Posterior cingulate gyrus (tissue), 11 donors: ENCODE data around the gene RBM20.
"Not testable (repeated sequence)": the region's sequence is repeated elsewhere in the genome, so short reads cannot be mapped to it uniquely, and the experiment has no call there.

Experiments
- DNase-seq, 10 donors: peaks; one replicate each; pipeline versions ENCODE4 v3.0.0 to v3.0.0-alpha.2; 2020 to 2021; ENCODE audit warnings: mixed read lengths in 3 of 10
- intact Hi-C: fragments of 100-400 bp; cut with DNase I; formaldehyde crosslinking; loops from one replicate; pipeline ENCODE4 v1.15.1; 2023

The RBM20 gene

GRCh38 chr10:110643653-110644597 lies at the start of gene RBM20:
Gene RBM20 (plus strand): TSS chr10:110644336. CDS start chr10:110644455, 119 bp downstream.
- intact Hi-C loops: no loop called here
- DNase-seq: peak in 3 of 10 donors; percentile 15 to 82 (median 76)

- intact Hi-C loops: no loop called here
- DNase-seq: no peak
These were observed 46.7 kb upstream of the RBM20 start for GRCh38 chr10:110597476-110597875.

GRCh38 chr10:110600487-110601101 lies 43.5 kb upstream of the RBM20 start:
- intact Hi-C loops: loop anchor here (5.0 kb wide), 1 partner anchor 288 kb away; no protein-coding TSS in a partner anchor
- peak in 1 of 10 donors; percentile 51 for DNase-seq

- intact Hi-C loops: loop anchor here (5.0 kb wide), 1 partner anchor 289 kb away; no protein-coding TSS in a partner anchor
- no peak for DNase-seq
These were observed 42.6 kb upstream of the RBM20 start for GRCh38 chr10:110601581-110601980.

GRCh38 chr10:110608087-110608486 lies 36.0 kb upstream of the RBM20 start:
- DNase-seq: no peak
- intact Hi-C loops: no loop called here

- intact Hi-C loops: loop anchor here (2.0 to 10.0 kb wide), 2 partner anchors 71 to 285 kb away; no protein-coding TSS in a partner anchor
- DNase-seq: no peak
These were observed 34.5 kb upstream of the RBM20 start for GRCh38 chr10:110609605-110610004.

- intact Hi-C loops: loop anchor here (2.0 to 10.0 kb wide), 2 partner anchors 70 to 284 kb away; no protein-coding TSS in a partner anchor
- peak in 5 of 10 donors; percentile 29 to 86 (median 39) for DNase-seq
These were observed 33.8 kb upstream of the RBM20 start for GRCh38 chr10:110610308-110610774.

- DNase-seq: not testable (repeated sequence)
- intact Hi-C loops: loop anchor here (2.0 to 10.0 kb wide), 2 partner anchors 70 to 284 kb away; no protein-coding TSS in a partner anchor
These were observed 33.4 kb upstream of the RBM20 start for GRCh38 chr10:110610781-110611180.

- intact Hi-C loops: loop anchor here (10.0 kb wide), 1 partner anchor 283 kb away; no protein-coding TSS in a partner anchor
- DNase-seq: no peak
These were observed 32.0 kb upstream of the RBM20 start for GRCh38 chr10:110612087-110612486.

GRCh38 chr10:110612629-110613028 lies 31.5 kb upstream of the RBM20 start:
- no peak for DNase-seq
- intact Hi-C loops: loop anchor here (10.0 kb wide), 1 partner anchor 282 kb away; no protein-coding TSS in a partner anchor

GRCh38 chr10:110613341-110613995 lies 30.7 kb upstream of the RBM20 start:
- no peak for DNase-seq
- intact Hi-C loops: loop anchor here (10.0 kb wide), 1 partner anchor 281 kb away; no protein-coding TSS in a partner anchor

GRCh38 chr10:110613996-110614495 lies 30.1 kb upstream of the RBM20 start:
- DNase-seq: no peak
- intact Hi-C loops: loop anchor here (10.0 kb wide), 1 partner anchor 281 kb away; no protein-coding TSS in a partner anchor

GRCh38 chr10:110615057-110615747 lies 28.9 kb upstream of the RBM20 start:
- intact Hi-C loops: loop anchor here (10.0 kb wide), 1 partner anchor 280 kb away; no protein-coding TSS in a partner anchor
- DNase-seq: no peak

GRCh38 chr10:110616493-110617033 lies 27.6 kb upstream of the RBM20 start:
- intact Hi-C loops: loop anchor here (10.0 kb wide), 1 partner anchor 278 kb away; no protein-coding TSS in a partner anchor
- DNase-seq: no peak

GRCh38 chr10:110617425-110618229 lies 26.5 kb upstream of the RBM20 start:
- intact Hi-C loops: loop anchor here (10.0 kb wide), 1 partner anchor 277 kb away; no protein-coding TSS in a partner anchor
- DNase-seq: no peak

GRCh38 chr10:110618230-110618610 lies 25.9 kb upstream of the RBM20 start:
- intact Hi-C loops: loop anchor here (10.0 kb wide), 1 partner anchor 277 kb away; no protein-coding TSS in a partner anchor
- DNase-seq: no peak

GRCh38 chr10:110619514-110620397 lies 24.4 kb upstream of the RBM20 start:
- intact Hi-C loops: loop anchor here (10.0 kb wide), 1 partner anchor 275 kb away; no protein-coding TSS in a partner anchor

More at GRCh38 chr10:110619514-110620397, 24.4 kb upstream of the RBM20 start:
- DNase-seq: no peak
